ENCODE measurements around the gene PTPRN2.
"Not testable (repeated sequence)": the region's sequence is repeated elsewhere in the genome, so short reads cannot be mapped to it uniquely, and the experiment has no call there.

PTPRN2 gene

GRCh38 chr7:158431941-158432347 lies 155.7 kb downstream of the PTPRN2 start:
- peak; percentile 76 for DNase-seq

DNA sequence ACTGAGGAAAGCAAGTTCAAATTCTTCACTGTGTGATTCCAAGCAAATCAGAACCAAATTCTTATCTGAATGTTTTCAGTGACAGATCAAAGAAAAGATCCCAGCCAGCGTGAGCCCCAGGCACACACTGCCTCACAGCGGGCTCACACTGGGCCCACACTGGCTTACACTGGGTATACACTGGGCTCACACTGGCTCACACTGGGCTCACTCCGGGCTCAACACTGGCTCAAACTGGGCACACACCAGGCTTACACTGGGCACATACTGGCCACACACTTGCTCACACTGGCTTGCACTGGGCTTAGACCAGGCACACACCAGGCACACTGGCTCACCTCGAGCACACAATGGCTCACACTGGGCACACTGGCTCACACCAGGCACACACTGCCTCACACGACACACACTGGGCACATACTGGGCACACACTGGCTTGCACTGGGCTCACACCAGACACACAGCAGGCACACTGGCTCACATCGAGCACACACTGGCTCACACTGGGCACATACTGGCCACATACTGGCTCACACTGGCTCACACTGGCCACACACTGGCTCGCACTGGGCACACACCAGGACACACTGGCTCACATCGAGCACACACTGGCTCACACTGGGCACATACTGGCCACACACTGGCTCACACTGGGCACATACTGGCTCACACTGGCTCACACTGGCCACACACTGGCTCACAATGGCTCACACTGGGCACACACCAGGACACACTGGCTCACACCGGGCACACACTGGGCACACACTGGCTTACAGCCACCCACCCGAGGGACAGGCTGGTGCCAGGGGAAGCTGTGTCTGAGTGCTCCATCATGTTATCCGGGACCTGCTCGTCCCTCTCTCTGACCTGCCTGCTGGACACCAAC lies 156.3 kb downstream of the PTPRN2 start:
- no peak for DNase-seq

GRCh38 chr7:158430308-158431034 lies 157.2 kb downstream of the PTPRN2 start:
- no peak for DNase-seq

DNA sequence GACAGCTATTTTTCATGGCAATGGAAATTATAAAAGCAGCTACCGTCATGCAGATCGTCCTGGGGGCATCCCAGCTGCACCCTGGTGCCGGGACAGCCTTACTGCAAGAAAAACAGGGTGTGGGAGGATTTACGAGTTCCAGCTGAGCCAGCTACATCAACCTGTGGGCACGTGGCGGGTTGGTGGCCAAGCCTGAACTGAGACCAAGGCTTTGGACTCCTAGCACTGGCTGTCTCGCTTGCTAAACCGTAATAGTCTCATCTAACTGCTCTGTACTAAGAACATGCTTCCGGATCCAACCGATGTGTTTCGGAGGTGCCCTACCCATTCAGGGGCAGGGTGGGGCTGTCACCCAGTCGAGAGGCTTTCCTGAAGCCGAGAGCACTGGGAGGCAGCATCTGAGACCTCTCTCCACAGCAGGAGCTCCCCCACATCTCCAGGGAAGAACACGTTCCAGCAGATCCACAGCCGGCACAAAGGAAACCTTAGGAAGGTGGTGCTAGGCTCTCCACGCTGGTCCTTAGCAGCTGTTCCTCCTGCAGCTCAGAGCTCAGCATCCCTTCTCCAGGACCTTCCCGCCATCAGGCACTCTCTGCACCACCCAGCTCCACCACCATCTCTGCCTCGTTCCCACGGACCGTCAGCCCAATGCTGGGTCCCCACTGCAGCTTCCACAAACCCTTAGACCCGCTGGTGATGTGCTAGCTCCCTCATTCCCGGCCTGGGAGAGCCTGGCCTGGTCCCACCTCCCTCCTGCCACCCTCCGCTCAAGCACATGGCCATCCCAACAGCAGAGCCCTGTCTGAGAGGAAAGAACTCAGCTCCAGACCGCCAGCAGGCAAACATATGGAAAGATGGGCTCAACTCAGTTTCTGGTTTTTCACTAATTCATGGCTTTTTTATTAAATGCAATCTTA lies 158.5 kb downstream of the PTPRN2 start:
- DNase-seq, result no peak

- DNase-seq, result no peak
Observed at GRCh38 chr7:158428131-158428836, 159.3 kb downstream of the PTPRN2 start.

- DNase-seq, result not testable (repeated sequence)
Observed at GRCh38 chr7:158425676-158426075, 161.9 kb downstream of the PTPRN2 start.

- DNase-seq, result no peak
Observed at GRCh38 chr7:158424531-158424930, 163.1 kb downstream of the PTPRN2 start.

GRCh38 chr7:158424011-158424410 lies 163.6 kb downstream of the PTPRN2 start:
- DNase-seq, result no peak

- DNase-seq, result no peak
Observed at GRCh38 chr7:158422887-158423560, 164.6 kb downstream of the PTPRN2 start.

DNA sequence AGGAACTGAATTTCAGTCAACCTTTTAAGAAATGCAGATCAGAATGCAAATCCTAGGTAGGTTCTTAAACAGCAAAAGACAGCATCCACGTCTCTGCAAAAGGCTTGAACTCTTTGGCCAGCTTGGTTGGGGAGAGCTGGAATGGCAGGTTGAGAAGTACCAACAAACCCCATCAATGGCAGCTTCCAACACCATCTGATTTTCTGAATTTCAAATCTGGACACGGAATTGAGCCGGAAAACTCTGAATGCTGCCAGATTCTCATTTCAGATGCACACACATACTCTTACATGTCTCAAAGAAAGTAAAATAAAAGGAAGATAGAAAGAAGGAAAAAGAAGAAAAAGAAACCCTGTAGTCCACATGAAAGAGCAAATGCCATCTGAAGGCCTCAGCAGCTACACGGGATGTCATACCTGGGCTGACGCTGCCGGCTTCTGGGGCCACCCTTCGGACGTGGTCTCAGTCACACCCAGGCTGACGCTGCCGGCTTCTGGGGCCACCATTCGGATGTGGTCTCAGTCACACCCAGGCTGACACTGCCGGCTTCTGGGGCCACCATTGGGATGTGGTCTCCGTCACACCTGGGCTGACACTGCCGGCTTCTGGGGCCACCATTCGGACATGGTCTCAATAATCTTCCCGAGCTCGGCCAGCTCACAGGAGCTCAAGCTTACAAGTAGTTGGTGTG lies 165.3 kb downstream of the PTPRN2 start:
- DNase-seq, result no peak

DNA sequence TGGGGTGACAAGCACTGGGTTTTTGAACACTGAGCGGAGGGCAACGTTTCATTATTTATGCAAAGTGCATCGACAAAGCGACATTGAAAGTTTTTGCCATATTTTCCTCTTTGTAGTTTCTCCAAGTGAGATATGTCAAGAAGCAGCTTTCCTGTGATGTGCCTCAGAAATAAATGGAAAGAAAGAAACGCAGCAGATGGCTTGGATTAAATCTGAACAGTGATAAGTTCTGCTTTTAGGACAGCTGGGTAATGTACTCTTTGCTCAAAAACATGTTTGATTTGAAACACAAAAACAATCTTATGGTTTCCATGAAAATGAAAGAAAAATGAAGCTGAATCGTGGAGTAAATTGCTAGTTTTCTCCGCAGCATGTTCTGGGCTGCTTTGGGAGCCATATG lies 166.3 kb downstream of the PTPRN2 start:
- no peak for DNase-seq

DNA sequence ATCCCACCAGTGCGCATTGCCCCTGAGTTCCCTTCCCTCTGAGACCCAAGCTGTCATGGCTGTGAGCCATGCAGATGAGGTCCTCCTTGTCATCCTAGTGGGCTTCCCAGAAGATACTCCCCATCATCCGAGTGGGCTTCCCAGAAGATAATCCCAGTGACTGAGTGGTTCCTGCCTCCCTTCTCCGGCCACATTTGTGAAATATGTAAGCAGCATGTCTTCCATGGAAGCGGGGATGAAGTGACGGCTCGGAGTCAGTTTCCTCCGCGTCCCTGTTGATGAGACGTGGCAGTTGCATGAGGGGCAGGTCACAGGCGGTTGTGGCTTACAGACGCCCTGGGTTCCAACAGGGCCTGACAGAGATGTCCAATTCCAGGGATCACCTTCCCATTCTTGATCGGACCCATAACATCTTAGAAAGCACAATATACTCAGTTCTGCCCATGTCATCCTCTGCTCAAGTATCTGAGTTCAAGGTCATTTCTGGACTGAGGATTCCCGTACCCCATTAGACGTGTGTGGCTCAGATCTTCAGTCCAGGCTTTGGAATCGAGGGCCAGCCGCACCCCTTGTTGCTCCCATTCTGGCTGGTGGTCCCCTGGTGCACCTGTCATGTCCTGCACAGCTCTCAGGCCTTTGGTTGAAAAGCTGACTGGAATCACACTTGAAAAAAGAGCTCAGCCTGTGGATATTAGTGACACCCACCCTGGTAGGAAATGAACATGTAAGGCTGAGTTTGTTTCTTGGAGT lies 166.9 kb downstream of the PTPRN2 start:
- DNase-seq, result no peak

DNA sequence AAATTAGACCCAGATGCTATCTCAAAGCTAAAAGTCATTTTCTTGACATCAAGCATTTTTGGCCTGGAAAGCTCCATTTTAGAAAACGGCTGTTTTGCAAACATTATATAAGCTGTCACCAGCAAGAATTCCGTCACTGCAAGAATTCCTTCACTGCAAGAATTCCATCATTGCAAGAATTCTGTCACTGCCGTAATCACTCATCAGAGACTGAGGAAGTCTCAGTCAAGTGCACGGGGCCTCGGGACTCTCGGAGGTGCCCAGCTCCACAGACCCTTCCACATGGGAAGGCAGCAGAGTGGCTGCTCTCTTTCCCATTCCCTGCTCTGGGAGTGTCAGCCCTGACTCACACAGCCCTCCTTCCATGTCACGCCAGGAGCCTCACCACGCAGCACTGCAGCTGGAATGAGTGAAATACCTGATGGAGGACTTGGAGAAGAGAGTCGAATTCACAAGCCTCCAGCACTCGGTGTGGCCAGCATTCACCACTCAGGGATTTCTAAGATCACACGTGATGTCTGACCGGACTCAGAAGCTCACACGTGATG lies 168.3 kb downstream of the PTPRN2 start:
- no peak for DNase-seq

- DNase-seq, result not testable (repeated sequence)
Observed at GRCh38 chr7:158418395-158418794, 169.2 kb downstream of the PTPRN2 start.

DNA sequence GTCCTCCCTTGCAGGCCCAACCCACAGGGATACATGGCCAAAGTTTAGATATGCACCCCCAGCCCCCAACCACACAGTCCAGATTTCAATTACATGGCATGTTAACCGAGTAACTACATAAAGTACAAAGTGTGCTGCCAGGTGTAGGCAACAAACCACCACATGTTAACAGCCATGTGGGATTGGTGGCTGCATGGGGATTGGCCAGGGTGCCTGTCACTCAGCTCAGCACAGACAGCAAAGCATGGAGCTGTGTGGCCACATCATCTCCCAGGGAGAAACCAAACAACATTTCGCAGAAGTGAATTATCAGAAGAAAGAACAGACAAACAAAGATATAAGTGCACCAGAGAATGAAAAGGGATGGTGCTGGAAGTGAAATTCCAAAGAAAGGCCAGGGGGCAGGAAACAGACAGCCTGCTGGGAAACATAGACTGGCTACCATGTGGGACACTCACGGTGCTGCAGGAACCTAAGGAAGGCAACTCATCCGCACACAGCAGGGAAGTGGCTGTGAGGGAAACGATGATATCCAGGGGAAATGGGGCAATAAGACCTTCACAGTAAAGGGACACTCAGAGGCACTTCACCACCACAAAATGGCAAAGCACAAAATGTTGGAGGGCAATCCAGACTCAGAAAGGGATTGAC lies 171.2 kb downstream of the PTPRN2 start:
- no peak for DNase-seq

DNA sequence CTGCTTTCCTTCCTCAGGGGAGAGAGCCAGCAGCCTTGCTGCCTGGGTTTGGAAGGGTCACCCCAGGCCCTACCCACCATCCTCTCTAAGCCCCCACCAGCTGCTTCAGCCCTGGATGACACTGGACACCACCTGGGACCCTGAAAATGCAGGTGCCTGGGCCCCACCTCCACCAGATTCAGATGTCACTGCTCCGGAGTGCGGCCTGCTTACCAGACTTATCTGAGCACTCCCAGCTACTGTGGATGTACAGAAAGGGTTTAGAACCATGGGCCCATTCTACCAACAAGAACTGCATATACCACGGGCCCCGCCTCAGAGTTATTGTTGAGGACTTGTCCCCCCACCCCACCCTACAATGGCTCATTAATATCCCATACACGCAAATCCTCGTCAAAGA lies 172.3 kb downstream of the PTPRN2 start:
- DNase-seq, result no peak

DNA sequence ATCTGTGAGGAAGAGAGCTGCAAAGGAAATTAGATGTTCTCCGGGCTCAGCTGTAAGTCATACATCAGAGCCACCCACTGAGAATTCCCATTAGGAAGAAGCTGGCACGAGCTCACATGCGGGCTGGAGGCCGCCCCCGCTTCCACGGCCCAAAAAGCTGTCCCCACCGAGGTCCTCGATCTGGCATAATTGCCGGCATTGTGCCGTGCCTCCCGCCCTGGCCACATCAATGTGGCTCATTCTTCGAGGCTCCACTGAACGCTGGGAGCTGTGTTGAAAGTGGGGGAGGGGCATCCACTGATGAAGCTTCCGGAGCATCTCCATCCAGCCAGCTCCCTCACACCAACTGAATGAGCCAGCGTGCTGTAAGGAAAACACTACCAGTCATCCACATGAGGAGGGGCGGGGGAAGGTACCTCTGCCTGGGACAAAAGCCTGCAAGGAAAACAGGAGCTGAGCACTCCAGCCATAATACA lies 173.1 kb downstream of the PTPRN2 start:
- peak; percentile 23 for DNase-seq

DNA sequence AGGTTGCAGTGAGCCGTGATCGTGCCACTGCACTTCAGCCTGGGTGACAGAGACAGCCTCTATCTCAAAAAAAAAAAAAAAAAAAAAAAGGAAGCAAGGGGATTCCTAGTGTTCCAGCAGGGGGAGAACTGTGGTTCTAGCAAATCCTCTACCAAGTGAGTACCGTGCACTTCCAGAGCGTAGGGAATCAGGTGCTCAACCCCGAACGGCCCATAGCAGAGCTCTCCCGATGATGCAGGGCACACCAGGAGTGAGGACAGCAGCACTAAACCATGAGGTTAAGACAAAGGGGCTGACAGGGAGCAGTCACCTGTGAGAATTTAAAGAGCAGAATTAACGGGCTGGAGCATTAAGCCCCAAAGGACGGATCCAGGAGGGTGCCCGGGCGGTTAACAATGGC lies 173.6 kb downstream of the PTPRN2 start:
- no peak for DNase-seq

DNA sequence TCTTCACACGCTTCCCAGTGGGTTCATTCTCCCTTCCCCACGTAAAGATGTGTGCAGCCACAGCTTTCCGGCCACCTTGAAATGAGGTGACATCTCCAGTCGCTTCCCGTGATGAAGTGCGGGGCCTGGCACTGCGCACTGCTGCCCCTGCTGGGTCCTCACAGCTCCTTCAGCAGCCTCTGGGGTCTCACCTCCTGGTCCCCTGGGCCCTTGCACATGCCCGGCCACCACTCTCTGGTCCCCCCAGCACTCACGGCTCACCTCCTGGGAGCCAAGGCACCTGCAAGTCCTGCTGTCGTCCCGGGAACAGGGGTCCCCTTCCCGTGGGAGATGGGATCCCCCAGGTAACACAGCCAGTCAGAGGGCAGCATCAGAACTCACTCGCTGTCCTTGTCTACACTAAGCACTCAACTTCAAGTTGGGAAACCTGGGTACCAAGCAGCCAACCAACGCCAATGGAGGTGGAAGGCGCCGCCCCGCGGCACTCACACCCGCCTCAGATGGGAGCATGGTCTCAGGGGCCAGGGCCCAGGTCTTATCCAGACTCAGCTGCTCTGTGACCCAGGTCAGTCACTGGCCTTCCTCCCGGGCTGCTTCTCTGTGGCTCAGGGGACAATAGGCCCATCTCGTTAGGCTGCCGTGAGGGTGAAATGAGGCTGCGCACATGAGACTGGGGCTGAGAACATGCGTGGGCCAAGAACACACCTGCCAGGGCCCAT lies 176.2 kb downstream of the PTPRN2 start:
- no peak for DNase-seq
